Karpas-422 (cell line): ENCODE data around the gene RIPK3. TPM values are rescaled to one million over a fixed set of nuclear protein-coding genes. Genes with fewer than 3 reads are reported as not detected.
A peak's percentile ranks its signal among the peaks of the same experiment; 100 is the strongest.

Source experiments
- DNase-seq: peaks from one replicate; pipeline ENCODE4 v3.0.0-alpha.2; 2015
- H2AFZ ChIP-seq: fragments of 200-600 bp; sonication (generic); 2 replicates; pipeline ENCODE4 v1.6.1; 2014; ENCODE audit warnings: antibody characterized with exemption, low read length, mixed read lengths
- H3K27ac ChIP-seq: fragments of 200-600 bp; sonication (generic); 2 replicates; pipeline ENCODE4 v1.5.1; 2014; ENCODE audit warnings: mild to moderate bottlenecking, low read length, moderate library complexity
- H3K27me3 ChIP-seq: fragments of 200-600 bp; sonication (generic); 2 replicates; pipeline ENCODE4 v1.6.1; 2014; ENCODE audit warnings: low read length, mixed read lengths
- H3K36me3 ChIP-seq: fragments of 200-600 bp; sonication (generic); 2 replicates; pipeline ENCODE4 v1.6.1; 2014; ENCODE audit warnings: low read length, mixed read lengths; ENCODE audit not compliant: insufficient read depth
- H3K4me1 ChIP-seq: fragments of 200-600 bp; sonication (generic); 2 replicates; pipeline ENCODE4 v1.6.1; 2014; ENCODE audit warnings: mild to moderate bottlenecking, low read length, mixed read lengths
- H3K4me2 ChIP-seq: fragments of 200-600 bp; sonication (generic); 2 replicates; pipeline ENCODE4 v1.6.1; 2014; ENCODE audit warnings: low read length, low read depth, mild to moderate bottlenecking; ENCODE audit not compliant: poor library complexity, severe bottlenecking
- H3K4me3 ChIP-seq: fragments of 200-600 bp; sonication (generic); 2 replicates; pipeline ENCODE4 v1.5.1; 2014; ENCODE audit warnings: mild to moderate bottlenecking, antibody characterized with exemption, low read length, mixed read lengths
- H3K79me2 ChIP-seq: fragments of 200-600 bp; sonication (generic); 2 replicates; pipeline ENCODE4 v1.6.1; 2014; ENCODE audit warnings: mild to moderate bottlenecking, low read length, mixed read lengths
- H3K9ac ChIP-seq: fragments of 200-600 bp; sonication (generic); 2 replicates; pipeline ENCODE4 v1.6.0; 2014; ENCODE audit warnings: low read length
- H3K9me2 ChIP-seq: fragments of 200-600 bp; sonication (generic), shearing (Covaris generic); replicated peaks from 2 replicates; pipeline ENCODE4 v1.6.0; 2014; ENCODE audit warnings: mild to moderate bottlenecking, low read length, moderate library complexity; ENCODE audit not compliant: insufficient read depth
- H3K9me3 ChIP-seq: fragments of 300-700, 200-600 bp; sonication (generic); 2 replicates; pipeline ENCODE4 v1.6.1; 2014; ENCODE audit warnings: low read length, mixed read lengths
- H4K20me1 ChIP-seq: fragments of 200-600 bp; sonication (generic); 2 replicates; pipeline ENCODE4 v1.6.1; 2014; ENCODE audit warnings: mild to moderate bottlenecking, antibody characterized with exemption, low read length, low read depth; ENCODE audit not compliant: insufficient read depth
- total RNA-seq: library from RNA; depleted of rRNA; stranded (reverse); fragments of >200 nt; shearing (Covaris generic); gene quantifications from 2 replicates; pipeline ENCODE4 v1.2.3, GENCODE V29; 2014; ENCODE audit warnings: low replicate concordance

The RIPK3 gene
- total RNA-seq, 1 experiment from 2014 or later = 2.3 TPM

- Histone ChIP-seq H3K4me2 (no peak overlapping the region), H3K4me1 (peaks cover 7% of the 10 kb centered on the region), H3K27ac (no peak overlapping the region)
These were observed 22.5 kb downstream of the RIPK3 start for GRCh38 chr14:24317141-24317928.

GRCh38 chr14:24316597-24316950, 23.2 kb downstream of the RIPK3 start:
- no peaks in the 10 kb centered on the region for H3K27me3 ChIP-seq
- H4K20me1 ChIP-seq = peaks cover 8% of the 10 kb centered on the region; the same call in 1 of the 2 replicates
- peaks cover 4% of the 10 kb centered on the region; the same call in 1 of the 2 replicates for H3K79me2 ChIP-seq
- H3K4me2 ChIP-seq = no peak overlapping the region
- 0 out of 2 replicates have a peak, but pooled peaks cover 3% of the 10 kb centered on the region for H3K36me3 ChIP-seq
- no peak overlapping the region for H3K27ac ChIP-seq
- no peak overlapping the region for H2AFZ ChIP-seq
- no peaks in the 10 kb centered on the region for H3K9me2 ChIP-seq
- no peak overlapping the region for H3K4me3 ChIP-seq
- no peak for DNase-seq
- H3K9ac ChIP-seq = no peak overlapping the region
- H3K4me1 ChIP-seq = peaks cover 14% of the 10 kb centered on the region
- H3K9me3 ChIP-seq = no peaks in the 10 kb centered on the region

More at GRCh38 chr14:24317141-24317928, 22.5 kb downstream of the RIPK3 start:
- H3K9me2 ChIP-seq = no peaks in the 10 kb centered on the region
- H3K27me3 ChIP-seq = no peaks in the 10 kb centered on the region
- no peak for DNase-seq
- H2AFZ ChIP-seq = no peak overlapping the region
- H4K20me1 ChIP-seq = peaks cover 8% of the 10 kb centered on the region; the same call in 1 of the 2 replicates
- no peak overlapping the region for H3K4me3 ChIP-seq
- H3K9me3 ChIP-seq = no peaks in the 10 kb centered on the region
- H3K9ac ChIP-seq = no peak overlapping the region
- H3K36me3 ChIP-seq = no peaks in the 10 kb centered on the region
- H3K79me2 ChIP-seq = no peaks in the 10 kb centered on the region

GRCh38 chr14:24315807-24316596, 23.8 kb downstream of the RIPK3 start:
- Histone ChIP-seq H3K4me2 (no peak overlapping the region), H3K79me2 (peaks cover 4% of the 10 kb centered on the region; the same call in 1 of the 2 replicates), H3K9ac (no peak overlapping the region), H3K9me3 (no peaks in the 10 kb centered on the region), H3K27me3 (no peaks in the 10 kb centered on the region), H3K4me3 (no peak overlapping the region), H3K4me1 (peaks cover 14% of the 10 kb centered on the region), H4K20me1 (peaks cover 8% of the 10 kb centered on the region; the same call in 1 of the 2 replicates), H3K27ac (no peak overlapping the region), H3K36me3 (0 out of 2 replicates have a peak, but pooled peaks cover 3% of the 10 kb centered on the region), H2AFZ (no peak overlapping the region), H3K9me2 (no peaks in the 10 kb centered on the region)
- DNase-seq = no peak

- H3K4me3 ChIP-seq = no peak overlapping the region
- peaks cover 8% of the 10 kb centered on the region; the same call in 1 of the 2 replicates for H4K20me1 ChIP-seq
- no peak overlapping the region for H2AFZ ChIP-seq
- H3K9me2 ChIP-seq = no peaks in the 10 kb centered on the region
- 0 out of 2 replicates have a peak, but pooled peaks cover 3% of the 10 kb centered on the region for H3K36me3 ChIP-seq
- no peaks in the 10 kb centered on the region for H3K9me3 ChIP-seq
- peaks cover 16% of the 10 kb centered on the region for H3K4me1 ChIP-seq
- H3K27ac ChIP-seq = no peak overlapping the region
- peaks cover 4% of the 10 kb centered on the region; the same call in 1 of the 2 replicates for H3K79me2 ChIP-seq
- DNase-seq = no peak
- H3K27me3 ChIP-seq = no peaks in the 10 kb centered on the region
- H3K4me2 ChIP-seq = no peak overlapping the region
- no peak overlapping the region for H3K9ac ChIP-seq
These were observed 24.5 kb downstream of the RIPK3 start for GRCh38 chr14:24315243-24315806.

- Histone ChIP-seq H3K27ac (no peak overlapping the region), H3K79me2 (peaks cover 4% of the 10 kb centered on the region; the same call in 1 of the 2 replicates), H3K9me3 (no peaks in the 10 kb centered on the region), H3K9me2 (no peaks in the 10 kb centered on the region), H3K4me2 (no peak overlapping the region), H2AFZ (no peak overlapping the region), H3K4me1 (peaks cover 24% of the 10 kb centered on the region), H3K36me3 (0 out of 2 replicates have a peak, but pooled peaks cover 3% of the 10 kb centered on the region), H3K9ac (no peak overlapping the region), H3K27me3 (no peaks in the 10 kb centered on the region), H4K20me1 (peaks cover 8% of the 10 kb centered on the region; the same call in 1 of the 2 replicates), H3K4me3 (no peak overlapping the region)
- DNase-seq = no peak
These were observed 25.2 kb downstream of the RIPK3 start for GRCh38 chr14:24314377-24315193.

GRCh38 chr14:24313913-24314312, 25.9 kb downstream of the RIPK3 start:
- H3K9me2 ChIP-seq = no peaks in the 10 kb centered on the region
- no peak overlapping the region for H3K4me3 ChIP-seq
- H3K9ac ChIP-seq = no peak overlapping the region
- no peak for DNase-seq
- no peak overlapping the region for H3K4me2 ChIP-seq
- peaks cover 10% of the 10 kb centered on the region; the same call in 1 of the 2 replicates for H3K36me3 ChIP-seq
- no peak overlapping the region for H2AFZ ChIP-seq
- peaks cover 4% of the 10 kb centered on the region; the same call in 1 of the 2 replicates for H3K79me2 ChIP-seq
- peaks cover 8% of the 10 kb centered on the region; the same call in 1 of the 2 replicates for H4K20me1 ChIP-seq
- H3K27me3 ChIP-seq = no peaks in the 10 kb centered on the region
- H3K9me3 ChIP-seq = no peaks in the 10 kb centered on the region
- no peak overlapping the region for H3K27ac ChIP-seq
- H3K4me1 ChIP-seq = peaks cover 29% of the 10 kb centered on the region

- DNase-seq = no peak
- H3K4me1 ChIP-seq = peaks cover 29% of the 10 kb centered on the region
- peak overlapping the region; percentile 67 for H3K4me2 ChIP-seq
These were observed 26.9 kb downstream of the RIPK3 start for GRCh38 chr14:24312736-24313507.

More at GRCh38 chr14:24312736-24313507, 26.9 kb downstream of the RIPK3 start:
- Histone ChIP-seq H3K79me2 (peaks cover 10% of the 10 kb centered on the region; the same call in 1 of the 2 replicates), H2AFZ (no peak overlapping the region), H3K27me3 (no peaks in the 10 kb centered on the region), H3K4me3 (no peak overlapping the region; the same call in 1 of the 2 replicates), H3K9me3 (no peaks in the 10 kb centered on the region), H3K9me2 (no peaks in the 10 kb centered on the region), H4K20me1 (peaks cover 8% of the 10 kb centered on the region; the same call in 1 of the 2 replicates), H3K9ac (peak overlapping the region; percentile 74; the same call in 1 of the 2 replicates), H3K27ac (no peak overlapping the region), H3K36me3 (peaks cover 17% of the 10 kb centered on the region; the same call in 1 of the 2 replicates)
